HepG2 (cell line): Measurements from ENCODE around the gene UBB. TPM values are rescaled to one million over a fixed set of nuclear protein-coding genes. Genes with fewer than 3 reads are reported as not detected.
A peak's percentile ranks its signal among the peaks of the same experiment; 100 is the strongest.

Experiments used
- ATF1 ChIP-seq: IDR thresholded peaks from 2 replicates; pipeline ENCODE4 v1.6.1; 2016; ENCODE audit warnings: mild to moderate bottlenecking, control low read depth
- CBFB ChIP-seq: sonication (generic); formaldehyde crosslinking; IDR thresholded peaks from 2 replicates; pipeline ENCODE4 v1.4.0; 2020; ENCODE audit warnings: missing genetic modification reagents
- CREM ChIP-seq, 2 experiments: sonication (generic) in 1 of 2; formaldehyde crosslinking in 1 of 2; IDR thresholded peaks; 2 replicates each; pipeline versions ENCODE4 v1.4.0 to v1.6.1; 2016 to 2020; ENCODE audit warnings: antibody characterized with exemption in 1 of 2, mild to moderate bottlenecking in 1 of 2, missing genetic modification reagents in 1 of 2
- FUBP1 ChIP-seq: sonication (generic); formaldehyde crosslinking; IDR thresholded peaks from 2 replicates; pipeline ENCODE4 v1.5.1; 2020; ENCODE audit warnings: missing genetic modification reagents, mild to moderate bottlenecking, borderline replicate concordance
- HBP1 ChIP-seq: IDR thresholded peaks from 2 replicates; pipeline ENCODE4 v1.6.1; 2016; ENCODE audit warnings: low read depth, control low read depth
- MZF1 ChIP-seq: sonication (generic); formaldehyde crosslinking; IDR thresholded peaks from 2 replicates; pipeline ENCODE4 v1.8.1; 2023; ENCODE audit warnings: mild to moderate bottlenecking, missing genetic modification reagents, borderline replicate concordance
- NFE2L2 ChIP-seq: fragments of 150-350 bp; IDR thresholded peaks from 2 replicates; pipeline ENCODE4 v1.6.1; 2014; ENCODE audit warnings: low read length
- NFIC ChIP-seq: IDR thresholded peaks from 2 replicates; pipeline ENCODE4 v1.6.1; 2012; ENCODE audit warnings: mild to moderate bottlenecking, low read length, inconsistent platforms
- PAX8 ChIP-seq: sonication (generic); formaldehyde crosslinking; IDR thresholded peaks from 2 replicates; pipeline ENCODE4 v1.8.0; 2022; ENCODE audit warnings: mild to moderate bottlenecking, missing genetic modification reagents, borderline replicate concordance
- POLR2AphosphoS2 ChIP-seq: IDR thresholded peaks from 2 replicates; pipeline ENCODE4 v1.6.1; 2011; ENCODE audit warnings: low read depth, low read length, improper control_type of control experiment
- RXRB ChIP-seq: IDR thresholded peaks from 2 replicates; pipeline ENCODE4 v1.6.1; 2016; ENCODE audit warnings: borderline replicate concordance, missing genetic modification reagents, missing compliant biosample characterization
- SIX1 ChIP-seq: sonication (generic); formaldehyde crosslinking; IDR thresholded peaks from 2 replicates; pipeline ENCODE4 v1.4.0; 2020; ENCODE audit warnings: missing genetic modification reagents, borderline replicate concordance
- SOX5 ChIP-seq: IDR thresholded peaks from 2 replicates; pipeline ENCODE4 v1.6.1; 2016; ENCODE audit warnings: borderline replicate concordance
- TCF7 ChIP-seq: sonication (generic); IDR thresholded peaks from 2 replicates; pipeline ENCODE4 v1.6.1; 2016; ENCODE audit warnings: antibody characterized with exemption, low read depth
- ZBTB7B ChIP-seq: sonication (generic); formaldehyde crosslinking; IDR thresholded peaks from 2 replicates; pipeline ENCODE4 v1.4.0; 2020; ENCODE audit warnings: missing genetic modification reagents
- ZNF317 ChIP-seq: sonication (generic); formaldehyde crosslinking; IDR thresholded peaks from 2 replicates; pipeline ENCODE4 v1.5.0; 2020; ENCODE audit warnings: mild to moderate bottlenecking, missing genetic modification reagents
- polyA plus RNA-seq, 8 experiments: library from polyadenylated mRNA; depleted of rRNA in 3 of 8; stranded (reverse) in 7 of 8; unstranded in 1 of 8; fragments of >200 nt; fragmentation: Illumina TruSeq in 4 of 8; extraction: Trizol in 4 of 8; gene quantifications; 2 replicates each; pipeline versions ENCODE4 v1.2.1 to v1.2.3, GENCODE V29; 2011 to 2016; ENCODE audit warnings: low read depth in 4 of 8, missing spikeins in 1 of 8, mixed read lengths in 1 of 8; ENCODE audit not compliant: insufficient read depth in 1 of 8
- total RNA-seq, 5 experiments: library from RNA; depleted of rRNA; stranded (reverse); fragments of >200 nt; fragmentation: Illumina TruSeq; extraction: Trizol; gene quantifications; 2 replicates each; pipeline ENCODE4 v1.2.3, GENCODE V29; 2016; ENCODE audit warnings: low read depth in 1 of 5
- TF ChIP-seq, protein P1 (sequence below): IDR thresholded peaks from 2 replicates; pipeline ENCODE4 v1.6.1; 2016; ENCODE audit warnings: missing compliant biosample characterization, missing genetic modification reagents, borderline replicate concordance
- TF ChIP-seq, protein P2 (sequence below): sonication (generic); formaldehyde crosslinking; IDR thresholded peaks from 2 replicates; pipeline ENCODE4 v1.5.0; 2020; ENCODE audit warnings: missing genetic modification reagents
- TF ChIP-seq, protein P3 (sequence below): sonication (generic); formaldehyde crosslinking; IDR thresholded peaks from 2 replicates; pipeline ENCODE4 v1.9.0; 2022; ENCODE audit warnings: low read depth, missing genetic modification reagents
- TF ChIP-seq, protein P4 (sequence below): sonication (generic); formaldehyde crosslinking; IDR thresholded peaks from 2 replicates; pipeline ENCODE4 v1.9.0; 2021; ENCODE audit warnings: missing genetic modification reagents, mild to moderate bottlenecking, borderline replicate concordance

UBB gene
- total and polyA plus RNA-seq, 2 of the 13 experiments (the other 11 are each of a cell fraction or from before 2014, with no cell fraction given): 1,130 to 2,066 TPM

- TF ChIP-seq, protein P1, sequence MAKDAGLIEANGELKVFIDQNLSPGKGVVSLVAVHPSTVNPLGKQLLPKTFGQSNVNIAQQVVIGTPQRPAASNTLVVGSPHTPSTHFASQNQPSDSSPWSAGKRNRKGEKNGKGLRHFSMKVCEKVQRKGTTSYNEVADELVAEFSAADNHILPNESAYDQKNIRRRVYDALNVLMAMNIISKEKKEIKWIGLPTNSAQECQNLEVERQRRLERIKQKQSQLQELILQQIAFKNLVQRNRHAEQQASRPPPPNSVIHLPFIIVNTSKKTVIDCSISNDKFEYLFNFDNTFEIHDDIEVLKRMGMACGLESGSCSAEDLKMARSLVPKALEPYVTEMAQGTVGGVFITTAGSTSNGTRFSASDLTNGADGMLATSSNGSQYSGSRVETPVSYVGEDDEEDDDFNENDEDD: no peak
- TF ChIP-seq ZBTB7B (CRISPR knock-in tag): peak; percentile 70
- TF ChIP-seq, protein P2, sequence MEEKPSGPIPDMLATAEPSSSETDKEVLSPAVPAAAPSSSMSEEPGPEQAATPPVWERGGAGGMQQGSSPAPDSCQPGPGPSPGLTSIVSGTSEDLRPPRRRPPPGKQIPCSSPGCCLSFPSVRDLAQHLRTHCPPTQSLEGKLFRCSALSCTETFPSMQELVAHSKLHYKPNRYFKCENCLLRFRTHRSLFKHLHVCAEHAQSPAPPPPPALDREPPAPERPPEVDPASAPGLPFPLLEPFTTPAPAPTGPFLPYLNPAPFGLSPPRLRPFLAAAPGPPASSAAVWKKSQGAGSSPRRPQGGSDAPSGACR: no peak
- no peak for TF ChIP-seq MZF1 (CRISPR knock-in tag)
- TF ChIP-seq, protein P3, sequence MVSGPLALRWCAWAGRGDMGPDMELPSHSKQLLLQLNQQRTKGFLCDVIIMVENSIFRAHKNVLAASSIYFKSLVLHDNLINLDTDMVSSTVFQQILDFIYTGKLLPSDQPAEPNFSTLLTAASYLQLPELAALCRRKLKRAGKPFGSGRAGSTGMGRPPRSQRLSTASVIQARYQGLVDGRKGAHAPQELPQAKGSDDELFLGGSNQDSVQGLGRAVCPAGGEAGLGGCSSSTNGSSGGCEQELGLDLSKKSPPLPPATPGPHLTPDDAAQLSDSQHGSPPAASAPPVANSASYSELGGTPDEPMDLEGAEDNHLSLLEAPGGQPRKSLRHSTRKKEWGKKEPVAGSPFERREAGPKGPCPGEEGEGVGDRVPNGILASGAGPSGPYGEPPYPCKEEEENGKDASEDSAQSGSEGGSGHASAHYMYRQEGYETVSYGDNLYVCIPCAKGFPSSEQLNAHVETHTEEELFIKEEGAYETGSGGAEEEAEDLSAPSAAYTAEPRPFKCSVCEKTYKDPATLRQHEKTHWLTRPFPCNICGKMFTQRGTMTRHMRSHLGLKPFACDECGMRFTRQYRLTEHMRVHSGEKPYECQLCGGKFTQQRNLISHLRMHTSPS: peak; percentile 92
- no peak for TF ChIP-seq ZNF317 (CRISPR knock-in tag)
- no peak for TF ChIP-seq NFIC
- TF ChIP-seq CBFB (CRISPR knock-in tag): peak; percentile 52; the same call in 1 of the 2 replicates
- TF ChIP-seq RXRB (CRISPR knock-in tag): peak; percentile 85
- peak; percentile 13; the same call in 1 of the 2 replicates for TF ChIP-seq SIX1
- no peak for TF ChIP-seq SOX5
- TF ChIP-seq, protein P4, sequence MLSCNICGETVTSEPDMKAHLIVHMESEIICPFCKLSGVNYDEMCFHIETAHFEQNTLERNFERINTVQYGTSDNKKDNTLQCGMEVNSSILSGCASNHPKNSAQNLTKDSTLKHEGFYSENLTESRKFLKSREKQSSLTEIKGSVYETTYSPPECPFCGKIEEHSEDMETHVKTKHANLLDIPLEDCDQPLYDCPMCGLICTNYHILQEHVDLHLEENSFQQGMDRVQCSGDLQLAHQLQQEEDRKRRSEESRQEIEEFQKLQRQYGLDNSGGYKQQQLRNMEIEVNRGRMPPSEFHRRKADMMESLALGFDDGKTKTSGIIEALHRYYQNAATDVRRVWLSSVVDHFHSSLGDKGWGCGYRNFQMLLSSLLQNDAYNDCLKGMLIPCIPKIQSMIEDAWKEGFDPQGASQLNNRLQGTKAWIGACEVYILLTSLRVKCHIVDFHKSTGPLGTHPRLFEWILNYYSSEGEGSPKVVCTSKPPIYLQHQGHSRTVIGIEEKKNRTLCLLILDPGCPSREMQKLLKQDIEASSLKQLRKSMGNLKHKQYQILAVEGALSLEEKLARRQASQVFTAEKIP (CRISPR knock-in tag): no peak
- TF ChIP-seq NFE2L2: no peak
- no peak for TF ChIP-seq PAX8 (CRISPR knock-in tag)
- no peak for TF ChIP-seq POLR2AphosphoS2
- 0 out of 2 replicates have a peak, but pooled peaks have one; percentile 26 for TF ChIP-seq HBP1
- TF ChIP-seq TCF7: no peak; the same call in 1 of the 2 replicates
- no peak for TF ChIP-seq ATF1 (CRISPR knock-in tag)
- TF ChIP-seq FUBP1: no peak
- TF ChIP-seq CREM (IDR thresholded peaks at IDR 0.05): peak; percentile 33; the same call in 1 of the 2 replicates
- no peak for TF ChIP-seq CREM (CRISPR knock-in tag; IDR thresholded peaks at IDR 0.05)
Measured at GRCh38 chr17:16425698-16426659, 45.1 kb downstream of the UBB start (continued).
